ENCODE measurements around the gene LAPTM5.
A peak's percentile ranks its signal among the peaks of the same experiment; 100 is the strongest.

The LAPTM5 gene

GRCh38 chr1:30700528-30701257, 56.9 kb downstream of the LAPTM5 start (continued):
- TF ChIP-seq, protein P1, sequence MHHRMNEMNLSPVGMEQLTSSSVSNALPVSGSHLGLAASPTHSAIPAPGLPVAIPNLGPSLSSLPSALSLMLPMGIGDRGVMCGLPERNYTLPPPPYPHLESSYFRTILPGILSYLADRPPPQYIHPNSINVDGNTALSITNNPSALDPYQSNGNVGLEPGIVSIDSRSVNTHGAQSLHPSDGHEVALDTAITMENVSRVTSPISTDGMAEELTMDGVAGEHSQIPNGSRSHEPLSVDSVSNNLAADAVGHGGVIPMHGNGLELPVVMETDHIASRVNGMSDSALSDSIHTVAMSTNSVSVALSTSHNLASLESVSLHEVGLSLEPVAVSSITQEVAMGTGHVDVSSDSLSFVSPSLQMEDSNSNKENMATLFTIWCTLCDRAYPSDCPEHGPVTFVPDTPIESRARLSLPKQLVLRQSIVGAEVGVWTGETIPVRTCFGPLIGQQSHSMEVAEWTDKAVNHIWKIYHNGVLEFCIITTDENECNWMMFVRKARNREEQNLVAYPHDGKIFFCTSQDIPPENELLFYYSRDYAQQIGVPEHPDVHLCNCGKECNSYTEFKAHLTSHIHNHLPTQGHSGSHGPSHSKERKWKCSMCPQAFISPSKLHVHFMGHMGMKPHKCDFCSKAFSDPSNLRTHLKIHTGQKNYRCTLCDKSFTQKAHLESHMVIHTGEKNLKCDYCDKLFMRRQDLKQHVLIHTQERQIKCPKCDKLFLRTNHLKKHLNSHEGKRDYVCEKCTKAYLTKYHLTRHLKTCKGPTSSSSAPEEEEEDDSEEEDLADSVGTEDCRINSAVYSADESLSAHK (tag by site-specific recombination; IDR thresholded peaks at IDR 0.05) = no peak
- TF ChIP-seq ZNF624 (tag by site-specific recombination; IDR thresholded peaks at IDR 0.05) = no peak
- peak; percentile 79 for TF ChIP-seq KLF17 (tag by site-specific recombination; IDR thresholded peaks at IDR 0.05)
- TF ChIP-seq, protein P2, sequence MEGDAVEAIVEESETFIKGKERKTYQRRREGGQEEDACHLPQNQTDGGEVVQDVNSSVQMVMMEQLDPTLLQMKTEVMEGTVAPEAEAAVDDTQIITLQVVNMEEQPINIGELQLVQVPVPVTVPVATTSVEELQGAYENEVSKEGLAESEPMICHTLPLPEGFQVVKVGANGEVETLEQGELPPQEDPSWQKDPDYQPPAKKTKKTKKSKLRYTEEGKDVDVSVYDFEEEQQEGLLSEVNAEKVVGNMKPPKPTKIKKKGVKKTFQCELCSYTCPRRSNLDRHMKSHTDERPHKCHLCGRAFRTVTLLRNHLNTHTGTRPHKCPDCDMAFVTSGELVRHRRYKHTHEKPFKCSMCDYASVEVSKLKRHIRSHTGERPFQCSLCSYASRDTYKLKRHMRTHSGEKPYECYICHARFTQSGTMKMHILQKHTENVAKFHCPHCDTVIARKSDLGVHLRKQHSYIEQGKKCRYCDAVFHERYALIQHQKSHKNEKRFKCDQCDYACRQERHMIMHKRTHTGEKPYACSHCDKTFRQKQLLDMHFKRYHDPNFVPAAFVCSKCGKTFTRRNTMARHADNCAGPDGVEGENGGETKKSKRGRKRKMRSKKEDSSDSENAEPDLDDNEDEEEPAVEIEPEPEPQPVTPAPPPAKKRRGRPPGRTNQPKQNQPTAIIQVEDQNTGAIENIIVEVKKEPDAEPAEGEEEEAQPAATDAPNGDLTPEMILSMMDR (tag by site-specific recombination; IDR thresholded peaks at IDR 0.05) = no peak
- TF ChIP-seq ZNF138 (tag by site-specific recombination; IDR thresholded peaks at IDR 0.05; ENCODE audit: borderline replicate concordance) = no peak
- TF ChIP-seq PATZ1 (tag by site-specific recombination; IDR thresholded peaks at IDR 0.05) = peak; percentile 55; the same call in 1 of the 2 replicates
- TF ChIP-seq ZBTB48 (tag by site-specific recombination; IDR thresholded peaks at IDR 0.05) = 0 out of 2 replicates have a peak, but pooled peaks have one; percentile 31
- 0 out of 2 replicates have a peak, but pooled peaks have one; percentile 11 for TF ChIP-seq BCL6B (tag by site-specific recombination; IDR thresholded peaks at IDR 0.05)
- TF ChIP-seq GLIS1 (tag by site-specific recombination; IDR thresholded peaks at IDR 0.05) = peak; percentile 88
- TF ChIP-seq ZNF2 (tag by site-specific recombination; IDR thresholded peaks at IDR 0.05) = no peak
- TF ChIP-seq ZSCAN30 (tag by site-specific recombination; IDR thresholded peaks at IDR 0.05) = no peak
- TF ChIP-seq ZNF776 (tag by site-specific recombination; IDR thresholded peaks at IDR 0.05; ENCODE audit: borderline replicate concordance) = no peak
- no peak for TF ChIP-seq ZNF416 (tag by site-specific recombination; IDR thresholded peaks at IDR 0.05)
- TF ChIP-seq ZBTB6 (tag by site-specific recombination; IDR thresholded peaks at IDR 0.05) = no peak
- peak; percentile 51; the same call in 1 of the 2 replicates for TF ChIP-seq SCRT2 (tag by site-specific recombination; IDR thresholded peaks at IDR 0.05)
- TF ChIP-seq ZNF155 (tag by site-specific recombination; IDR thresholded peaks at IDR 0.05) = no peak
- TF ChIP-seq GLIS2 (tag by site-specific recombination; IDR thresholded peaks at IDR 0.05) = peak; percentile 36; the same call in 1 of the 2 replicates
- TF ChIP-seq ZEB2 (tag by site-specific recombination; IDR thresholded peaks at IDR 0.05) = peak; percentile 50; the same call in 1 of the 2 replicates
- TF ChIP-seq ZNF426 (tag by site-specific recombination; IDR thresholded peaks at IDR 0.05) = no peak
- no peak for TF ChIP-seq ZNF354C (tag by site-specific recombination; IDR thresholded peaks at IDR 0.05; ENCODE audit: borderline replicate concordance, low read depth)
- no peak for TF ChIP-seq ZBTB17 (tag by site-specific recombination; IDR thresholded peaks at IDR 0.05)
- TF ChIP-seq ZNF366 (tag by site-specific recombination; conservative IDR thresholded peaks at IDR 0.05) = 0 out of 2 replicates have a peak, but pooled peaks have one; percentile 17
- TF ChIP-seq GFI1B (tag by site-specific recombination; IDR thresholded peaks at IDR 0.05) = no peak
- TF ChIP-seq KLF10 (tag by site-specific recombination; IDR thresholded peaks at IDR 0.05) = no peak
- no peak for TF ChIP-seq ZFP37 (tag by site-specific recombination; IDR thresholded peaks at IDR 0.05)
- TF ChIP-seq ZNF398 (tag by site-specific recombination; IDR thresholded peaks at IDR 0.05) = peak; percentile 55

Data from HEK293 (cell line).